GM12878 (cell line): ENCODE data around the gene GFRA1. TPM values are rescaled to one million over a fixed set of nuclear protein-coding genes. Genes with fewer than 3 reads are reported as not detected.

ENCODE experiments used
- ATAC-seq: fragments of 200-7000 bp; cut with Tn5 transposase; 3 replicates; pipeline ENCODE4 v1.9.1; 2020; ENCODE audit warnings: mild to moderate bottlenecking, moderate library complexity
- BruUV-seq: library from RNA; stranded (reverse); fragments of 400-500 nt; replicated peaks from 2 replicates; lab custom pipeline; 2021; lab: Mats Ljungman, UMichigan
- CTCF ChIA-PET: fragments of 300-600 bp; sonication (Branson Sonifier 250); formaldehyde crosslinking; extraction: SDS; loops from one replicate; lab custom pipeline; 2021; ENCODE audit warnings: inconsistent platforms; lab: Yijun Ruan, JAX
- POLR2A ChIA-PET: fragments of 350-600 bp; formaldehyde crosslinking; extraction: SDS; loops from one replicate; lab custom pipeline; 2021; ENCODE audit warnings: inconsistent platforms; lab: Charles Lee
- RAD21 ChIA-PET: fragments of 300-600 bp; sonication (Branson Sonifier 250); formaldehyde crosslinking; loops from one replicate; lab custom pipeline; 2023; ENCODE audit warnings: antibody characterized with exemption; ENCODE audit not compliant: unreplicated experiment; lab: Charles Lee
- SMC1A ChIA-PET: fragments of 300-600 bp; sonication (Branson Sonifier 250); formaldehyde crosslinking; loops from one replicate; lab custom pipeline; 2023; ENCODE audit not compliant: unreplicated experiment, uncharacterized antibody; lab: Charles Lee
- DNase-seq: peaks from one replicate; pipeline ENCODE4 v3.0.0-alpha.2; 2011; ENCODE audit warnings: low read depth, low spot score
- FAIRE-seq: peaks from 3 replicates; lab custom pipeline; 2011; peaks lifted over from hg19 to GRCh38; lab: Jason Lieb, UNC
- H2AFZ ChIP-seq: 2 replicates; pipeline ENCODE4 v1.6.0; 2011; ENCODE audit warnings: low read depth, low read length, control low read depth; ENCODE audit not compliant: control insufficient read depth
- H3K27ac ChIP-seq: 2 replicates; pipeline ENCODE4 v1.5.1; 2011; ENCODE audit warnings: control low read depth; ENCODE audit not compliant: control insufficient read depth, insufficient read depth
- H3K27me3 ChIP-seq, 2 experiments: replicated peaks in 1 of 2; 2 replicates each; pipeline versions ENCODE4 v1.6.0 to v1.6.1; 2011; ENCODE audit warnings: low read length in 1 of 2; ENCODE audit not compliant: control insufficient read depth in 2 of 2, insufficient read depth in 2 of 2
- H3K36me3 ChIP-seq, 2 experiments: 2 replicates each; pipeline ENCODE4 v1.5.1; 2011; ENCODE audit warnings: low read length in 1 of 2; ENCODE audit not compliant: control insufficient read depth in 2 of 2, insufficient read depth in 2 of 2
- H3K4me1 ChIP-seq: 2 replicates; pipeline ENCODE4 v1.6.1; 2011; ENCODE audit warnings: mild to moderate bottlenecking, low read length, moderate library complexity, mixed read lengths; ENCODE audit not compliant: control insufficient read depth, insufficient read depth
- H3K4me2 ChIP-seq: 2 replicates; pipeline ENCODE4 v1.6.0; 2011; ENCODE audit warnings: control low read depth; ENCODE audit not compliant: control insufficient read depth, insufficient read depth
- H3K4me3 ChIP-seq: fragments of 200-600 bp; sonication (generic); 2 replicates; pipeline ENCODE4 v1.5.1; 2016
- H3K79me2 ChIP-seq: 2 replicates; pipeline ENCODE4 v1.6.0; 2011; ENCODE audit warnings: low read length; ENCODE audit not compliant: control insufficient read depth, insufficient read depth
- H3K9ac ChIP-seq: 2 replicates; pipeline ENCODE4 v1.8.0; 2011; ENCODE audit warnings: low read length, control low read depth, mixed read lengths; ENCODE audit not compliant: control insufficient read depth, insufficient read depth
- H3K9me3 ChIP-seq: replicated peaks from 3 replicates; pipeline ENCODE4 v1.5.1; 2011; ENCODE audit warnings: mild to moderate bottlenecking, low read length; ENCODE audit not compliant: control insufficient read depth, insufficient read depth
- H4K20me1 ChIP-seq: 2 replicates; pipeline ENCODE4 v1.6.0; 2011; ENCODE audit not compliant: control insufficient read depth, insufficient read depth
- E4F1 ChIP-seq: fragments of 450-650 bp; IDR thresholded peaks from 2 replicates; pipeline ENCODE4 v1.6.1; 2018; ENCODE audit warnings: borderline replicate concordance, mild to moderate bottlenecking; ENCODE audit not compliant: partially characterized antibody
- WGBS: methylation state at CpG from one replicate; pipeline ENCODE4 v1.1.6; 2016; ENCODE audit warnings: low lambda C conversion rate; ENCODE audit not compliant: insufficient replicate concordance, insufficient coverage; ENCODE audit errors: missing lambda C conversion rate; 5-methylcytosine and 5-hydroxymethylcytosine counted together
- in situ Hi-C: fragments of 300-500 bp; cut with MboI; formaldehyde crosslinking; loops from 9 replicates; pipeline ENCODE4 v1.14.3; 2018; ENCODE audit warnings: mixed read lengths
- intact Hi-C: fragments of 100-400 bp; cut with micrococcal nuclease; formaldehyde crosslinking; loops from one replicate; pipeline ENCODE4 v1.14.2; 2022; ENCODE audit not compliant: unreplicated experiment
- polyA plus RNA-seq, 11 experiments: library from polyadenylated mRNA; depleted of rRNA in 4 of 11; unstranded in 6 of 11; stranded (reverse) in 5 of 11; fragments of >200 nt; fragmentation: Nextera tagmentation in 4 of 11; fragmentation: Illumina TruSeq in 1 of 11; extraction: Ambion mirVana in 4 of 11; extraction: Trizol in 1 of 11; gene quantifications; 1 replicate in 1 of 11; 2 replicates in 10 of 11; pipeline versions ENCODE4 v1.2.1 to v1.2.3, GENCODE V29; 2011 to 2016; ENCODE audit warnings: inconsistent platforms in 2 of 11, missing spikeins in 2 of 11, low read depth in 1 of 11
- total RNA-seq, 4 experiments: library from RNA; depleted of rRNA in 3 of 4; stranded (reverse); fragments of >200 nt in 3 of 4; fragmentation: Illumina TruSeq in 1 of 4; extraction: Trizol in 1 of 4; gene quantifications; 2 replicates each; pipeline versions ENCODE4 v1.2.1 to v1.2.3, GENCODE V29; 2013 to 2021

Gene GFRA1
- total and polyA plus RNA-seq, 10 of the 15 experiments (the other 5 are each of a cell fraction or from before 2014, with no cell fraction given): 0.05 to 0.19 TPM; not detected in 8

GRCh38 chr10:116024271-116024878, 248.6 kb downstream of the GFRA1 start:
- ATAC-seq: no peak

More at GRCh38 chr10:116024271-116024878, 248.6 kb downstream of the GFRA1 start:
- Histone ChIP-seq H3K4me2 (no peak overlapping the region), H4K20me1 (no peaks in the 10 kb centered on the region), H3K27ac (no peak overlapping the region), H3K4me3 (no peak overlapping the region), H3K4me1 (no peaks in the 10 kb centered on the region), H3K27me3 (no peaks in the 10 kb centered on the region), H3K79me2 (no peaks in the 10 kb centered on the region), H3K36me3 (no peaks in the 10 kb centered on the region), H2AFZ (no peak overlapping the region), H3K9ac (no peak overlapping the region), H3K9me3 (no peaks in the 10 kb centered on the region)
- no TSS peak for BruUV-seq
- 63% methylated on average over 3 of the region's 3 CpGs for WGBS
- no peak for DNase-seq
- ChIA-PET POLR2A (no interaction called here), RAD21 (no interaction called here), SMC1A (interaction anchor here (1.1 kb wide), 1 partner anchor 10 kb away, joined by 5 read pairs; no protein-coding TSS in a partner anchor), CTCF (no interaction called here)
- in situ Hi-C loops (no loop called here), intact Hi-C loops (no loop called here)
- TF ChIP-seq E4F1: no peak
- FAIRE-seq: no peak
